Activated CD4-positive, alpha-beta T cell treated with anti-CD3 and anti-CD28 coated beads for 4 hours (primary cell): Measurements from ENCODE around the gene DIAPH3.

ENCODE experiments used
- DNase-seq, 2 donors: peaks; one replicate each; pipeline ENCODE4 v3.0.0-alpha.2; 2020

Gene DIAPH3

GRCh38 chr13:59950266-59950665, 213.5 kb downstream of the DIAPH3 start:
- DNase-seq = no peak

GRCh38 chr13:59948686-59949085, 215.0 kb downstream of the DIAPH3 start:
- no peak for DNase-seq

DNA sequence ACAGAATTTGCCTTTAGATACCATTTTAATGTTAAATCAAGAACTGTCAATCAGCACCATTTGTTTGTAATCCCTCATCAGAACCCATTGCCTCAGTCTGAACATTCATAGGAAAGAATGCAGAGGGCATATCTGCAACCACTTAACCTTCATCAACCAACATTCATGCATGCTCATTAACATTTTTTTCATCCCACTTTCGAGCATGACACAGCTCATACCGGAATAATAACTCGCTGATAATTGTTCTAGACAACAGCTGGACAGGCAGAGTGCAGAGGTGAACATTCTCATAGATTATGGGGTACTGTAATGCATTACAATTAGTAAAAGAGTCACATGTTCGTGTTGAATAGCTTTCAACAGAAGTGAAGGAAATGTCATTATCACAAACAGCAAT, 216.8 kb downstream of the DIAPH3 start:
- no peak for DNase-seq

DNA sequence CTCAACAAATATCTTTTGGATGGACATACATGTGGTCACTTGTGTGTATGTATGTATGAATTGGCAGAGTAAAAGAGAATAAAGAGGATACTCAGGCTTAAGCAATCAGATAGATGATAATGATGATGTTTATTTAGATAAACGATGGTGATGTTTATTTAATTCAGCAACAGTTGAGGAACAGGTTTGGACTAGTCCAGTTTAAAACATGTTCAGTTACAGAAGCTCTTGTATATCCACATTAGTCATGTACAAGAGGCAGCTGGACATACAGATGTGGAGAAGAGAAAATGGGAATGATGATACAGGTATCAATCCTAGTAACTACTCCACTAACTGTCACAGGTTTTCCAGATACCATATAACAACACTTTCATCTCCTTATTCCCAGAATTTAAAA, 232.1 kb downstream of the DIAPH3 start:
- DNase-seq = no peak

GRCh38 chr13:59924256-59924655, 239.5 kb downstream of the DIAPH3 start:
- no peak for DNase-seq

DNA sequence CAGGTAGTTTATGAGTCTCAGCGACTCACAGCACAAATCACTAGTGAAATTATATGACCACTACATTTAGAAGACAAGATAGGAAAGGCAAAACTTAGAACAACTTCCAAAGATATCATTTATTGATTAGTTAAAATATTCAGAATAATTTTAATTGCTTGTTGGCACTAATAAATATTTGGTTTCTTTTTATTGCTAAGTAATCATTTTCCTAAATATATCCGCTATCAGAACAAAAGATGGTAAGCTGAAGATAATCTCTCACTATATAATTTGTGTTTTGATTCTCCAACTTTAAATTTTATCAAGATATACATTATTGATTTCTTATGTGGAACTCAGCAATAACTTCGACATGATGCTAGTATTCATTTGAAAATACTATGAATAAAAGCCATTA, 248.5 kb downstream of the DIAPH3 start:
- no peak for DNase-seq

DNA sequence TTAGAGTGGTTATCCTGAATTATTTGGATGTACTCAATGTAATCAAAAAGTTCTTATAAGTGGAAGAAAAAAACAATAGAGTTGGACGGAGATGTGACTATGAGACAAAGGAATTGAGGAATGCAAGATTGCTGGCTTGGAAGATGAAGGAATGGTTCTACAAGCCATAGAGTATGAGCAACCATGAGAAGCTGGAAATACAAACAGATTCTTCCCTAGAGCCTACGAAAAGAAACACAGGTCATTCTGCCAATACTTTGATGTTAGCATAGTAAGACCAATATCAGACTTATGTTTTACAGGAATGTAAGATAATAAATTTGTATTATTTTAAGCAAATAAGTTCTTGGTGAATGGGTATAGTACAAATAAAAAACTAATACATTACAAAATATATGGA, 249.2 kb downstream of the DIAPH3 start:
- no peak for DNase-seq

- DNase-seq = no peak
Measured at GRCh38 chr13:59906413-59907049, 257.2 kb downstream of the DIAPH3 start.

DNA sequence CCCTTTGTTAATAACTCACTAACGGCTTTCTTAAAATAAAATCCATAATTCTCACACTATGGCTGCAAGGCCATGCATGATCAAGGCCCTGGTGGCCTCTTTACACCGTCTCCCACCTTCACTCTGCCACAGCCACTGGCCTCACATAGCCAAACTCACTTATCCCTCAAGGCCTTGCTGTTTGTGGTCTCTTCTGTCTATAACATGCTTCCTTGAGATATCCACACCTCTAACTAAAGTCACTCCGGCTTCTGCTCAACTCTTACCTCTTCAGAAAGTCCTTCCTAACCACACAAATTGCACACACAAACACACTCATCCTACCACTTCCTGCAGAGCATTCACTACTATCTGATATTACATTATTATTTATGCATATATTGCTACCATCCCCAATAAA, 262.5 kb downstream of the DIAPH3 start:
- DNase-seq = no peak

- DNase-seq = no peak
Measured at GRCh38 chr13:59898066-59898465, 265.7 kb downstream of the DIAPH3 start.

DNA sequence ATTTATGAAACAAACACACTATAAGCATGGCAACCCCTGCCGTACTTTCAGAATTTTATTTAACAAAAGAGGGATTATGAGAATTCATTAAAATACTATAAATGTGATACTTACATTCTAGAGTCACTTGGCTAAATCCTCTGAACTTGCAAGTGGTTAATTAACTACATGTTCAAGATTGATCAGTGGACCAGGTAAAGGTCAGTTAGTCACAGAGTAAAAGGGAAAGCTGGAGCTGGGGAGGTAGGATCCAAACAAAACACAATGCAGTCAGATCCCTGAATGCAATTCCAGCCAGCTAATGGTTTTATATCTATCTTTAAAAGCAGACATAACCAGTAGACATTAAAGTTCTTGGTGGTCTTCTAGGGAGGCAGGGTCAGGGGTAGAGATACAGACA, 270.5 kb downstream of the DIAPH3 start:
- DNase-seq = no peak

GRCh38 chr13:59891053-59891452, 272.7 kb downstream of the DIAPH3 start:
- no peak for DNase-seq

DNA sequence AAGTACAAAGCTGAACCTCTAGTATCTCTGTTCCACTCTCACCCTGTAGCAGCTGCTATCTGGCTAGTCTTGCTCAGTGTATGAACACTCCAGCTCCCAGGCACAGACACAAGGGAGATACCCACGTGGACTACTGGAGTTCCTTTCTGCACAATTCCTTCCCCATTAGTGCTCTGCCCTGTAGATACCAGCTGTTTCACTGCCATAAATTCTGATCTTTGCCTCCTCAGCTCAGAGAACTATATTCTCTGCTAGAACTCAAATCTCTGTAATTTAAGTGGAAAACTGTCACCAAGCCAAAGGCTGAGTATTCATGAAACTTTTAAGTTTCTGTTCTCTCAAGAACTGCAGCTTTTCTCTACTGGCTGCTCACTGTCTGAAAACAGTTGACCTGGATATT, 273.7 kb downstream of the DIAPH3 start:
- no peak for DNase-seq

DNA sequence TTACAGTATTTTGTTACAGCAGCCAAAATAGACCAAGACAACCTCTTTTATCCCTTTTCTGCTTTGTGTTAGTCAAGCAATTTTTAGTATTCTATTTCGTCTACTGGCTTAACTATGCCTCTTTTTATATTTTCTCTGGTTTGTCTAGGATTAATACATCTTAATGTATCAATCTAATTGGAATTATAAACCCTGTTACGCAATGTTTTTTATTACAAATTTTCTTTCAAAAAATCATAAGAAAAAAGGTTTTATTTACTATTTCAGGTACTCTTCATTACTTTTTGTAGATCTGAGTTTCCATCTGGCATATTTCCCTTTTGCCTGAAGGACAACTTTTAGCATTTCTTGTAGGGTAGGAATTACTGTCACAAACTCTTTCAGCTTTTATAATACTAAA, 275.3 kb downstream of the DIAPH3 start:
- DNase-seq = no peak

DNA sequence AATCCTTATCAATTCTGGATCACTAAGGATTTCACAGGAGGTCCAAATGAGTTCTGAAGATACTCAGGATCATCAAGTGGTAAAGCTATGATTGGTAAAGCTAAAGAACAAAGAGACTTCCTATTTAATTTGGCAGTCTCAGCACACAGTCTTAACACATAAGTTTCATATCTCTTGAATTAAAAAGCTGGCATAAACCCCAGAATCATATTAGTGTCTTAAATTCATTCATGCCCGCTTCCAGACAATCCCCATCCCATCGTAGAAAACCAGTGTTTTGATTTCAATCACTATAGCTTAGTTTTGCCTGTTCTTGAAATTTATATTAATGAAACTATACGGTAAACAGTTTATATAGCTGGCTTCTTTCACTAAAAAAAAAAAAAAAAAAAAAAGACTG, 278.7 kb downstream of the DIAPH3 start:
- no peak for DNase-seq

GRCh38 chr13:59883885-59884284, 279.8 kb downstream of the DIAPH3 start:
- no peak for DNase-seq

- DNase-seq = no peak
Measured at GRCh38 chr13:59880468-59880867, 283.3 kb downstream of the DIAPH3 start.

DNA sequence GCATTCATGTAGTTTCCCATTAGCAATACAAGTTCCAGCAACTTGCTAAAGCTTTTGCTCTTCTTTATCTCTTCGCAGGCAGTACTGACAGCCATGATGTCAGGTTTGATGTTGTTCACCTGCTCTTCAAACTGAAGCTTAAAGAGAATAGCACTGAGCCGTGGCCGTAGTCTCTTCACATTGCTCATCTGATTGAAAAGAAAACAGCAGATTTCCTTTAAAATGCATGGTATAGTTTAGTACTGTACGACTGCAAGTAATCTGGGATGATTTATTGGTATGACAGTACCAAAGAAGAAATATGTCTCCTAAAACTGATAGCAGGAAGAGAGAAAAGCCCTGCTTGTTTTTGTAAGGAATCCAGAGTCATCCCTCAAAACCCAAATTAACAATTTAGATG, 284.4 kb downstream of the DIAPH3 start:
- DNase-seq = no peak

DNA sequence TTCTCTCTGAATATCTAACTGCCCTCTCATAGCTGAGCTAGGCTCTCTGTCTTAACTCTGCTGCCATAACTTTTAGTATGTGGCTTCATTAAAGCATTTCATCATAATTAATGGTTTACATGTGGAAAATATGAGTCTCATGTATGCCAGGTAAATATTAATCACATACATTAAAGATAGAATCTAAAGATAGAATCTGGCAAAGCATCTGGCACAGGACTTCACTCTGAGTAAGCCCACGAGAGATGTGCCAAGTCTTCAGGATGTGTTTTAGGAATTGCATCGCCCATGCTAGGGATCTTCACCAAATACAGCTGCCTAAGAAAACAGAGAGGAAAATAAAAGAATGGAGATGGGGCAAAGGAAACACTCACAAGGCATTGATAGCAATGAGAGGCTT, 285.8 kb downstream of the DIAPH3 start:
- no peak for DNase-seq

DNA sequence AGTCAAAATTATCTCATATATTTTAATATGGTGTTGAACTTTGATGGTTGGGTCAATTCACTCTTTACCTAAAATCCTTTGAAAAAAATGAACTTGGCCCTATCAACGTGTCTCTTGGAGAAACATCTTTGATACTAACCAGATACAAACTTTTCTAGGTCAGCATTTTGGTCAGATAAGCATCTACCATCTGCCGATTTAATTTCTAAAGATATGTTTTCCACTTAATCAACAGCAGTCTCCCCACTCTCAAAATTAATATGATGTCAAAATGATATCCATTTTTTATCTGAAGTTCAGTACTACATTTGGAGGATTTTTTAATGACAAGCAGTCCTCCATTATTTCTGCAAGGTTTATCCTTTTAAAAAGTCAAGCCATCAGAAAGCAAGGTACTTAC, 288.8 kb downstream of the DIAPH3 start:
- no peak for DNase-seq

DNA sequence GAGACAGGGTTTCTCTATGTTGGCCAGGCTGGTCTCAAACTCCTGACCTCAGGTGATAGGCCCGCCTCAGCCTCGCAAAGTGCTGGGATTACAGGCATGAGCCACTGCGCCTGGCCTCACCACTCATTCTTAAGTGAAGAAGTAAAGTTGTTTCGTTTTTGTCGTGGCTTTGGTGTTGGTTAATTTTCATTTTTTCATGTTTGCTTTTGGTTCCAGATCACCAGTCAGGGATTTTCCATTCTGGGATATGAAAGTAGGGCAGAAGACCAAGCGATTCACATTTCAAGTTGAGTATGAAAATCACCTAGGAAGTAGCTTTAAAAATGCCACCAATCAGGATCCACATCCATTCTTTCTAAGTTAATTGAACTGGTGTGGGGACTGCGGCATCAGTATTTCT, 289.9 kb downstream of the DIAPH3 start:
- no peak for DNase-seq

DNA sequence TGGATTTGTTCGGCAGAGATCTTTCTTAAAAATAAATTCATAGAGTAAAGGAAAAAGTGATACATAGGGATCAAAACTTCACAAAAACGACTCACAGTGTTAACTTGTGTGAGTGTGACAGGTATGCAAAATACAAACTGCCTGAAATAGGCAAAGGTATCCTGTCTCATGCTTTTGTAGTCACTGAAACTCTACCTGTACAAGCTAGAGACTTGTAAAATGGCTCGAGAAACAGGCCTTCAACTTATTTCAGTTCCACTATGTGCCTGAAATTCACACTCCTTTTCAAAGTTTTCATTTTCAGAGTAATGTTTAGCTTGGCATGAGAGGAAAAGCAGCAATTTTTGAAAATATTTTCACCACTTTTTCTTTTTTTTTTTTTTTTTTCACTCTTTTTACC, 290.4 kb downstream of the DIAPH3 start:
- no peak for DNase-seq

- no peak for DNase-seq
Measured at GRCh38 chr13:59867867-59868266, 295.9 kb downstream of the DIAPH3 start.

DNA sequence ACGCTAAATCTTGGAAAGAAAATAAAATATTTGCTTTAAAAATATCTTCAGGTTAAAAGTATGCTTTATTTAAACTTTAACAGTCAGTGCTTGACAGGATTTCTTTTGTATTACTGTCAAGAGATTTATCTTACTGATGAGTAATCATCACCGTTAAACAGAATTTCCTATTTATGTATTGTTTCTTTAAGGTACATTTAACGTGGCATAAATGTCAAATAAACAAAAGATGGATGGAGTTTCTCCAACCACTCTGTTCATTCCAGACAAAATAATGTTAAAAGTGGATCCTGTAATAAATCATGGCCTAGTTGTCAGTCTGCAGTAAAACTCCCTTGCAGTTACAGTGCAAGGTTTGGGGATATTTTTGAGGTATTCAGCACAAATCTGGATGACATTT, 298.3 kb downstream of the DIAPH3 start:
- no peak for DNase-seq

- no peak for DNase-seq
Measured at GRCh38 chr13:59863621-59864020, 300.1 kb downstream of the DIAPH3 start.

- no peak for DNase-seq
Measured at GRCh38 chr13:59861676-59862075, 302.1 kb downstream of the DIAPH3 start.
